ENCODE measurements around the gene HSD17B11.

Gene HSD17B11

GRCh38 chr4:87370068-87370467 lies 20.9 kb downstream of the HSD17B11 start:
- TF ChIP-seq MAX (IDR thresholded peaks at IDR 0.05; ENCODE audit: low read depth, low read length) (no peak), CTCF (IDR thresholded peaks at IDR 0.05; ENCODE audit: low read depth, low read length) (no peak)
- DNase-seq (ENCODE audit: low read depth), result no peak
- H3K4me3 ChIP-seq (ENCODE audit: low read depth, low read length), result no peak overlapping the region

- no peak for DNase-seq (ENCODE audit: low read depth)
- TF ChIP-seq MAX (IDR thresholded peaks at IDR 0.05; ENCODE audit: low read depth, low read length) (no peak), MYC (IDR thresholded peaks at IDR 0.05; ENCODE audit: low read depth, low read length) (no peak), CTCF (IDR thresholded peaks at IDR 0.05; ENCODE audit: low read depth, low read length) (no peak), POLR2A (IDR thresholded peaks at IDR 0.05; ENCODE audit: extremely low read depth, insufficient read length) (no peak)
- no peak overlapping the region for H3K4me3 ChIP-seq (ENCODE audit: low read depth, low read length)
Observed at GRCh38 chr4:87366521-87367162, 24.3 kb downstream of the HSD17B11 start.

GRCh38 chr4:87365348-87365747 lies 25.6 kb downstream of the HSD17B11 start:
- no peak for TF ChIP-seq MAX (IDR thresholded peaks at IDR 0.05; ENCODE audit: low read depth, low read length)
- no peak for TF ChIP-seq CTCF (IDR thresholded peaks at IDR 0.05; ENCODE audit: low read depth, low read length)
- TF ChIP-seq POLR2A (IDR thresholded peaks at IDR 0.05; ENCODE audit: extremely low read depth, insufficient read length), result no peak
- TF ChIP-seq MYC (IDR thresholded peaks at IDR 0.05; ENCODE audit: low read depth, low read length), result no peak
- DNase-seq (ENCODE audit: low read depth), result no peak
- H3K4me3 ChIP-seq (ENCODE audit: low read depth, low read length), result no peak overlapping the region

- TF ChIP-seq CTCF (IDR thresholded peaks at IDR 0.05; ENCODE audit: low read depth, low read length) (no peak), MAX (IDR thresholded peaks at IDR 0.05; ENCODE audit: low read depth, low read length) (no peak), MYC (IDR thresholded peaks at IDR 0.05; ENCODE audit: low read depth, low read length) (no peak), POLR2A (IDR thresholded peaks at IDR 0.05; ENCODE audit: extremely low read depth, insufficient read length) (no peak)
- DNase-seq (ENCODE audit: low read depth), result no peak
- H3K4me3 ChIP-seq (ENCODE audit: low read depth, low read length), result no peak overlapping the region
Observed at GRCh38 chr4:87363552-87363951, 27.4 kb downstream of the HSD17B11 start.

GRCh38 chr4:87360338-87360935 lies 30.6 kb downstream of the HSD17B11 start:
- DNase-seq (ENCODE audit: low read depth), result no peak
- TF ChIP-seq MYC (IDR thresholded peaks at IDR 0.05; ENCODE audit: low read depth, low read length) (no peak), MAX (IDR thresholded peaks at IDR 0.05; ENCODE audit: low read depth, low read length) (no peak), CTCF (IDR thresholded peaks at IDR 0.05; ENCODE audit: low read depth, low read length) (no peak), POLR2A (IDR thresholded peaks at IDR 0.05; ENCODE audit: extremely low read depth, insufficient read length) (no peak)
- no peak overlapping the region for H3K4me3 ChIP-seq (ENCODE audit: low read depth, low read length)
